GM18508 (cell line): ENCODE results near the gene DNMT1.
"Not testable (repeated sequence)": the region's sequence is repeated elsewhere in the genome, so short reads cannot be mapped to it uniquely, and the experiment has no call there.

ENCODE experiments used
- ATAC-seq: cut with Tn5 transposase; IDR thresholded peaks from one replicate; pipeline ENCODE4 v1.9.1; 2021; ENCODE audit warnings: moderate number of reproducible peaks; ENCODE audit not compliant: insufficient read depth, unreplicated experiment

DNMT1 gene

DNA sequence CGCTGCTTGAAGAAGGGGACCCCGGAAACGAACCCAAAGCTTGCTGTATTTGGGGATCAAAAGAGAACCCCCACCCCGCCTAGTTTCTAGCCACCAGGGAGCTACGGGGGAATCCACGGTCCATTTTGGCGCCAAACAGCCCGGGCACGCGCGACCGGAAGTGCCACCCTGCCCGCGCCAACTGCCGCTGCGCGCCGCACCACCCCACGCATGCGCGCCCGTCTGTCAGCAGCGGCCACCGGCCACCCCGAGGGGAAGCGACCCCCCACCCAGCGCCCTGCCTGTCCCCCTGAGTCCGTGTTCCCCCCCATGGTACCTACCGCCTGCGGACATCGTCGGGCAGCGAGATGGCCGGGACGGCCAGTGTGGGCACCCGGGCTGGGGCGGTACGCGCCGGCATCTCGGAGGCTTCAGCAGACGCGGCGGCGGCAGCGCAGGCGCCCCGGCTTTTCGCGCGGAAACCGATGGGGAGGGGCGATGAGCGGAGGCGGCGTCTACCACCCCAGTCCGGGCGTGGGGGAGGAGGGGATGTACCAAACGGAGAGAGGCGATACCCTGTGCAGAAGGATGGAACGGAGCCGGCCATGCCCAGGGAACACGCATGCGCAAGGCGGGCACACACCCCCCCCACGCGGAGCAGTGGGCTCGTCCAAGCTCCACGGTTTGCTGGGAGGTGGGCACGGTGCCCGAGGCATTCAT is at the start of gene DNMT1:
Gene DNMT1, minus strand, starts transcription at position 454 of the 699 bp plus-strand sequence. Its CDS starts 54 bp downstream, at position 400.
- ATAC-seq = peak; percentile 52

DNA sequence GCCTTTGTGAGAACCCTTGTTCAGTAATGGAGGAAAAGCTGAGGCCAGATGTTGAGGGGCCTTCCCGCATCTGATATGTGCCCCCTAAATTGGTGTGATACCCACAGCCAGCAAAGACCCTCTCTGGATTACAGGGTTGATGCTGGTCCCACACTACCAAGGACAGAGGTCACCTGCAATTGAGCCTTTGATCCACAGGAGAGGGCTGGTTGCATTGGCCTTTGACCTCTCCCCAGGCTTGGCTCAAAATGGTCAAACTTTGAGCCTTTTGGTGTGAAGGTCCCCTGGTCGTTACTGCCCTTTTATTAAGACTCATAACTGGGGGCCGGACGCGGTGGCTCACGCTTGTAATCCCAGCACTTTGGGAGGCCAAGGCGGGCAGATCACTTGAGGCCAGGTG is 48.9 kb upstream of the DNMT1 start:
- no peak for ATAC-seq

DNA sequence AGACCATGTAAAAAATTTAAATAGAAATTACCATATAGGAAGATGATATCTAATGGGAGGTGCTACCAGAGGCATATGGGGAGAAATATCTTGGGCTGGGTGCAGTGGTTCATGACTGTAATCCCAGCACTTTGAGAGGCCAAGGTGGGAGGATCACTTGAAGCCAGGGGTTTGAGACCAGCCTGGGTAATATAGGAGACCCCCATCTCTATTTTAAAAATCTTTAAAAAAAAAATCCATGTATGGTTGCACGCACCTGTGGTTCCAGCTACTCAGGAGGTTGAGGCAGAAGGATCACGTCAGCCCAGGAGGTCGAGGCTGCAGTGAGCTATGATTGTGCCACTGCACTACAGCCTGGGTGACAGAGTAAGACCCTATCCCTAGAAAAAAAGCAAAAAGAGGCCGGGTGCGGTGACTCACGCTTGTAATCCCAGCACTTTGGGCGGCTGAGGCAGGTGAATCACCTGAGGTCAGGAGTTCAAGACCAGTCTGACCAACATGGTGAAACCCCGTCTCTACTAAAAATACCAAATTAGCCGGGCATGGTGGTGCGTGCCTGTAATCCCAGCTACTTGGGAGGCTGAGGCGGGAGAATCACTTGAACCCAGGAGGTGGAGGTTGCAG is 47.2 kb upstream of the DNMT1 start:
- ATAC-seq = not testable (repeated sequence)

DNA sequence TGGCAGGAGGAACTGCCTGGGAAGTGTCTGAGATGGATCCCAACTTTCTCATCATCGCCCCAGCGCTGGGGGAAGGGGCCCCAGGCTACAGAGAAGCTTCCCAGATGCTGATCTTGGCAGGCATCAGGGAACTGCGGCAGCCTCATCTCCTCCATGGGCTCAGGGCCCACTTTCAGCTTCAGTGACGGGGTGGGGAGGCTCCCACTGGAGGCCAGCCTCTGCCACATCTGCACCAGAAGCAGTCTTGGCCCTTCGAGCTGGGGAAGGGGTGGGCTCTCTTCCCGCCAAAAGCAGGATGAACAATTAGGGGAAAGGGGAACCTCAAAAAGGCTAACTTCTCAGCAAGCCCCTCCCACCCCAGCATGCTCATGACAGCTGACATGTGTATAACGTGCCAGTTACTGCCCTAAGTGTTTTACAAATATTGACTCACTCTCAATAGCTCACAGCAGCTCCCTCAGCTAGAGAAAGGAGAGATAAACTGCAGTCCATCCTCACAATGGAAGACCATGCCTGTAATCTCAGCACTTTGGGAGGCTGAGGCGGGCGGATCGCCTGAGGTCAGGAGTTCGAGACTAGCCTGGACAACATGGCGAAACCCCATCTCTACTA is 43.5 kb upstream of the DNMT1 start:
- ATAC-seq = no peak

DNA sequence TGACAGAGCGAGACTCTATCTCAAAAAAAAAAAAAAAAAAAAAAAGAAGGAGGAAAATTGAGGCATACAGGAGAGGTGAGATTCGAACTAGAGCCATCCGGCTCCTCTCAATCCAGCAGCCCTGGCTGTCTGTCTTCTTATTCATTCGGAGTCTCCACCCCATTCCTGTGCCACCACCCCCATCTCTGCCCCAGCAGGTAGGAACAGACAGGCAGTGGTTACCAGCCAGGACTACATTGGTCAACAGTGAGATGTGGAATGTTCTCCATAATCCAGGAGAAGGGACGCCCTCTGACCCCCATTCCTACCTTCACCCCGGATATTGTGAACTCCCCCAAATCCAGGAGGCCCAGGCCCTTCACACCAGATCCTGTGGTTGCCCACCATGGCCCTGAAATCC is 42.9 kb upstream of the DNMT1 start:
- ATAC-seq = no peak

DNA sequence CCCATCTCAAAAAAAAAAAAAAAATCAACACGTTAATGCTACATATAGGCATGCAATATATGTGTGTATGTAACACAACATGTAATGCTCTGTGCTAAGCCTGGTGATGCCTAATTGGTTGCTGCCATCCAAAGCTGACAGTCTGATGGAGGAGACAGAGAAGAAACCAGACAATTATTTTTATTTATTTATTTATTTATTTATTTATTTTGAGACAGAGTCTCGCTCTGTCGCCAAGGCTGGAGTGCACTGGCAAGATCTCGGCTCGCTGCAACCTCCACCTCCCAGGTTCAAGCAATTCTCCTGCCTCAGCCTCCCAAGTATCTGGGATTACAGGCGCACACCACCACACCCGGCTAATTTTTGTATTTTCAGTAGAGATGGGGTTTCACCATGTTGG is 40.7 kb upstream of the DNMT1 start:
- ATAC-seq = not testable (repeated sequence)

DNA sequence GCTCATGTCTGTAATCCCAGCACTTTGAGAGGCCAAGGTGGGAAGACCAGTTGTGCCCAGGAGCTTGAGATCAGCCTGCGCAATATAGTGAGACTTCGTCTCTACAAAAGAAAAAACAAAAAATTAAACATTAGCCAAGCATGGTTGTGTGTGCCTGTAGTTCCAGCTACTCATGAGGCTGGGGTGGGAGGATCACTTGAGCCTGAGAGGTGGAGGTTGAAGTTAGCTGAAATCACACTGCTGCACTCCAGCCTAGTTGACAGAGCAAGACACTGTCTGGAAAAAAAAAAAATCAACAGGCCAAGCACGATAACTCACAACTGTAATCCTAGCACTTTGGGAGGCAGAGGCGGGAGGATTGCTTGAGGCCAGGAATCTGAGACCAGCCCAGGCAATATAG is 40.2 kb upstream of the DNMT1 start:
- no peak for ATAC-seq

DNA sequence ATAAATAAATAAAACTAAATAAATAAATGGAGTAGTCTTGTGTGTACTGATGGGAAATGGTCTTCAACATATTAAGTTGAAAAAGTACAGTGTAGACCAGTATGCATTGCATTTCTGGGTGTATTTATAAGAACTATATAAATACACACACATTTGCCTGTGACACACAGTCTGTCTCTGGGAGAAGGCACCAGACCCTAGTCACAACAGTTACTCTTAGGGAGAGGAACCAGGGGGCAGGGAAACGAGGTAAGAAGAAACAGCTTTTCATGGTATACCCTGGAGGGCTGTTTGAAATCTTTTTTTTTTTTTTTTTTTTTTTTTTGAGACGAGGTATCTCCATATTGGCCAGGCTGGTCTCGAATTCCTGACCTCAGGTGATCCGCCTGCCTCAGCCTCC is 39.2 kb upstream of the DNMT1 start:
- ATAC-seq = no peak

DNA sequence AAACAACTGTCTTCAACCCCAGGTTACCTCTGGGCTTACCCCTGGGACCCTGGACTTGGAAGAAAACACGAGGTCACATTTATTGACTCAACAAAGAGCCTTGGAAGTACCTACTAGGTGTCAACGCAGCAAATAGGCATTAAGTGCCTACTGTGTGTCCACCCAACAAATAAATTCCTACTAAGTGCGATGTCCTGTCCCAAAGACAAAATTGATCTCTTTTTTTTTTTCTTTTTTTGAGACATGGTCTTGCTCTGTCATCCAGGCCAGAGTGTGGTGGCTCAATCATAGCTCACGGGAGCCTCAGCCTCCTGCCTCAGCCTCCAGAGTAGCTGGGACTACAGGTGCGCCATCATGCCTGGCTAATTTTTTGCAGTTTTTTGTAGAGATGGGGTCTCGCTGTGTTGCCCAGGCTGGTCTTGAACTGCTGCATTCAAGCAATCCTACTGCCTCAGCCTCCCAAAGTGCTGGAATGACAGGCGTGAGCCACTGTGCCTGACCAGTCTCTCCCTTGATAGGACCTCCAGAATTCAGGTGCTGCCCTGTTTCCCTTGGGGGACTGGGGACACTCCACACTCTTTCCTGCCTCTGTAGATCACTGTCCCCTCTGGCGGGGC is 37.0 kb upstream of the DNMT1 start:
- ATAC-seq = no peak

DNA sequence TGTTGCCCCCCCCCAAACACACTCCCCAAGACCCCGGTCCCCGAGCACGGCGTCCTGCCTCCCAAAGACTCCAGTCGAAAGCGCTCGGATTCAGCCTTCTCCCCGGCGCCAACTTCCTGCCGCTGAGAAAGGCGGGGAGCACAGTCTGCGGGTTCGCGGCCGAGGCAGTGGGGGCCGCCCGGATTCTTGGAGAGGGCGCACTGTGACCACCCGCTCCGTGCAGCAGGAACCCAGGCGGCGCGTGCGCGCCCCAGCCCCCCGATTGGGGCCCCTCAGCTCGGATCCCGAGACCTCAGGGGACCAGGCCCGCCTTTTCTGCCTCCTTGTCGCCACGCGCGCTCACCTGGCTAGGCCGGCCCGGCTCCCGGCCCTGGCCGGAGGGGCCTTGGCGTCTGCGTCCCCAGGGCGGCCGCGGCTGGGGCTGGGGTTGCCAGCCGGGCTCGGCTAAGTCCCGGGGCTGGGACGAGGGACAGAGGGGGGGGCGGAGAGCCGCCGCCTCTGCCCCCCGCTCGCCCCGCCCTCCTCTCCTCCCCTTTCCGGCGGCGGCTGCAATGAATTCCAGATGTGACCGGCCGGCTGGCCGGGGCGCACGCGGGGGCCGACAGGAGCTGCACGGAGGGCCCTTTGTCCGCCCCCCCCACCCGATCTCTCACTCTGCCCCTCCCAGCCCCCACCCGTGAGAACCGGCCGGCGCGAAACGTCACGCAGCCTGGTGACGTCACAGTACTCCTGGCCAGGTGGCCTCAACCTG is 36.3 kb upstream of the DNMT1 start, which contains the start of gene S1PR2:
Gene S1PR2, minus strand, starts transcription at position 471 of the 751 bp plus-strand sequence. CDS start 6,426 bp downstream, outside the sequence.
- no peak for ATAC-seq

DNA sequence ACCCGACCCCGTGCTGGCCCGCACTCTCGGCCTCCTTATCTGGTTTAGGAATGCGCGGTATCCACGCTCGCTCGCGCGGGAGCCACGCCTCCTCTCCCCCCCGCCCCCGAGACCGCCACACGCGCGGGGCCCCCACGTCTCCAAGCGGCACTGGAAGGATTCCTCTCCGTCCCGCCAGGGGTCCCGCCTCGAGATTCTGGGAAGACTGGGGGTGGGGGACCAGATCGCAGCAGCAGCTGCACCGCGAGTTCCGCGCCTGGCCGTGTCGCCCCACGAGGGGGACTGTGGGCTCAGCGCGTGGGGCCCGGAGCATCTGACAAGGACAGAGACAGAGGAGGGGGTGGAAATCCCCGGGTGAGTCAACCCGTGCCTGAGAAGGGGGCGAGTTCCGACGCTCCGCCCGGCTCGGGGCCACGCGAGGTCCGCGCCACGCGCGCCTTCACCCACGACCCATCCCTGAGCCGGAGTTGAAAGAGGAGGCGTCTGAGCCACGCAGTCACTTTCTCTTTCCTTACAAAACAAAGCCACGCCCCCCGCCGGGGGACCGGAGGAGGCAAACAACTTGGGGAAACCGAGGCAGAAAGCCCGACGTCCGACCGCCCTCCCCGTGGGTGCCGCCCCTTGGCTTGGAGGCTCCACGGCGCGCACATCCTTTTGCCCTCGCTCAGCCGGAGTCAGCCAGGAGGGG is 35.6 kb upstream of the DNMT1 start:
- ATAC-seq = no peak

DNA sequence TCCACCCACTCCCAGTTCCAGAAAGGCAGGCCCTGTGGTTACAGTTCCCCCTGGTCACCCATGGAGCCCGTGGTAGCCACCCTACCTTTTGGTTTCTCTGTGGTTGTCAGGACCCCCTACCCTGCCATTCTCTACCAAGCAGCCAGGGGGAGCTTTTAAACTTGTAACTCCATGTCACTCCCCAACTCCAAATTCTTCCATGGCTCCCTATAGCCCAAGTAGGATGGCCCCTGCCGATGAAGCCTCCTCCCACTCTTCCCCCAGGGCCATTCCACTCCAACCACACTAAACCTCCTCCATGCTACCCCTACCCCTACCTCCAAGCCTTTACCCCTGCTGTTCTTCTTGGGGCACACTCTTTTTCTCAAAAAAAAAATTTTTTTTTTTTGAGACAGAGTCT is 34.2 kb upstream of the DNMT1 start:
- no peak for ATAC-seq

DNA sequence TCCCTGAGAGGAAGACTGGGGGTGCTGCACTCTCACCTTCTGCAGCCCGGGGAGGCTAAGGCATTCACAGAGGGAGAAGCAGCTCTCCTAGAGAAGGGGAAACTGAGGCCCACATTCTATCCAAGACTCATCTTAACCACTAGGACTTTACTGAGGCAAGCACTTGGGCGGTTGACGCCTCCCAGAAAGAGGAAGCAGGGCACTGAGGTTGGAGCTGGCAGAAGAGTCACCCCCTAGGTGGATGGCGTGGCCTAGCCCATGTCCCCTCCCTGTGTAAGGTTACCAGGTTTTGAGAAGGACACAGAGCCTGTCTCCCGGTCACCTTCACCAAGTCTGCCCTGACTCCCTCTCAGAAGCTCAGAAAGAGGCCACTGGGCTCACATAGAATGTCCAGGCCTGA is 33.6 kb upstream of the DNMT1 start:
- no peak for ATAC-seq

DNA sequence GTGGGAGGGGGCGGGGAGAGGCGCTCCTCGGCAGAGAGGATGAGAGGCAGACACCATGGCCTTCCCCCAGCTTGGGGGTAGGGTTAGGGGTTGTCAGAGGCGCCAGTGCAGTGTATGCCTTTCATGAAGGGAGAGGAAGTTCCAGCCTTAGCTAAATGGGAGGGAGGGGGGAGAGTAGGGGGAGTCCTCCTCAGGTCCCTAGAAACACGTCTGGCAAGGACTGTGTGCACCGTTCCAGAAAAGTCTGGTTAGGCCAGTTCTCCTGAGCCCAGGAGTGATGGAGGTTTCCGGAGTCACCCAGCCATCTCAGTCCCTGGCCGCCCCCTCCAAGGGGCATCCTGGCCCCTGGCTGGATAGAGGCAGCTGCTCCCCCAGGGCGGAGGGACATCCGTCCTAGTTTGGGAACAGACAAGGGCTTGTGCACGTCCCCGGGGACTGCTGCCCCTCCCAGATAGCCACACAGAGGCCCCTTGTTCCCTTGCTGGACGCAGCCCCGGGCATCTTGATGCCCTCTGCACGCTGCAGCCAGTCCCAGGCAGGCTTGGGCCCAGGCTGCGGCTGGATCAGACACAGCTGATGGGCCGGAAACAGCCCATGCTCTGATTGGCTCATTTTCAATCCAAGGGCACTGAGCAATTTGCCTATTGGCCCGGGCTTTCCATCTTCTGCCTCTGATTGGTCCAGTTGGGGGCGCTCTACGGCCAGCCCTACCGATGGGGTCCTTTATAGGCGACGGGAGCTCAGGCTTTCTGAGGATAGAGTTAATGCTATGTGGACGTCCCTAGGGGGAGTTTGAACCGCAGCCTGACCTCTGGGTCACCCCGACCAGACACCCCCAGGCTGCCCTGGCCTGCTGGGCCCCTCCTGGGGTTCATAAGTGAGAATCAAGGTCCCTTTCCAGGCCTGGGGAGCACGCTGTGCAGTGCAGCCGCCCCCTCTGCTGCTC is 32.5 kb upstream of the DNMT1 start:
- ATAC-seq = no peak

DNA sequence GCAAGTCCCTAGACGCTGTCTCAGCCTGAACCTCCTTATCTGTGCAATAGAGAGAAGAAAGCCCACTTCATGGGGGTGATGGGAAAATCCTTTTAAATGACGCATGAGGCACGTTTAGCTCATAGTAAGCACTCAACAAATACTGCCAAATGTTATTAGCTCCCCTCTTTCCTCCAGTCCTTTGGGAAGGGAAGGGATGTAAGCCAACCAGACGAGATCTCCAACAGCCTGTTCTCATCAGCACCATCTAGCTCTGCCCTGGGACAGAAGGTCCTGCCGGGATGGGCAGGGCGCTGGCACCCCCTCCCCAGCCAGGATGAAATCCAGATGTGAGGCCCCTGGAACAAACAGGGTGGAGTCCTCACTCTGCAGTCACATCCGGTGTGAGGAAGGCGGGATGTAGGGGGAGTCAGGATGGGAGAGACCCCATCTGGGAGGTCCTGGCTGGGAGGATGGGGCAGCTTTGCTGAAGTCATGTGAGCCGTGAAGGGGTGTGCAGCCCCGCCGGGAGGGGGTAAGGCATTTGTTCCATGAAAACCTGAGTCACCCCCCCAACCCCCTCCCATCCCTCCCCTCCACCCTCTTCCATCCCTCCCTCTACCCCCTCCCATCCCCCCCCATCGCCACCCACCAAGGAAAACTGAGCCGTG is 31.7 kb upstream of the DNMT1 start:
- ATAC-seq = no peak

DNA sequence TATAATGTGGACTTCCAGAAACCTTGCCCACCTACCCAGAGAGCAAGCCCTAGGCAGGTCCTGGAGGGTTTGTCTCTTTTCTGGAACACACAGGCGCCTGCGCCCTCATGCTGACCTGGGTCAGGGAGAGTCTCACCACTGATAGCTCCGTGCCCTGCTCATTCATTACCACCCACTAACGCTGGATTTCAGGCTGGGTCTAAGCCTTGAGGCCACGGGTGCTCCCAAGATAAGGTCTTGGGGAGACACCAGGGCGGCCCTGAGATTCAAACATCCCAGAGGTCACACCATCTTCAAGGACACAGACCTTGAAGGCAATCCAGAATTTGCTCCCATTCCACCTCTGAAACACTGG is 31.2 kb upstream of the DNMT1 start:
- no peak for ATAC-seq

DNA sequence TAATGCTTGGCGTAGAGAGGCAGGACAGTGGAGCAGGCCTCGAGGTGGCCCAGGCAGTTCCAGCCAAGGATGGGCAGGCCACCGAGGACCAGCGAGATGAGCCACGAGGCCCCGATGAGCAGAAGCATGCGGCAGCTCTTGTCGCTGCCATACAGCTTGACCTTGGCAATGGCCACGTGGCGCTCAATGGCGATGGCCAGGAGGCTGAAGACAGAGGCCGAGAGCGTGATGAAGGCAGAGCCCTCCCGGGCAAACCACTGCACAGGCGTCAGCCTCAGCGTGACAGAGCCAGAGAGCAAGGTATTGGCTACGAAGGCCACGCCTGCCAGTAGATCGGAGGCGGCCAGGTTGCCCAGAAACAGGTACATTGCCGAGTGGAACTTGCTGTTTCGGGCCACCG is 29.6 kb upstream of the DNMT1 start:
- ATAC-seq = no peak

DNA sequence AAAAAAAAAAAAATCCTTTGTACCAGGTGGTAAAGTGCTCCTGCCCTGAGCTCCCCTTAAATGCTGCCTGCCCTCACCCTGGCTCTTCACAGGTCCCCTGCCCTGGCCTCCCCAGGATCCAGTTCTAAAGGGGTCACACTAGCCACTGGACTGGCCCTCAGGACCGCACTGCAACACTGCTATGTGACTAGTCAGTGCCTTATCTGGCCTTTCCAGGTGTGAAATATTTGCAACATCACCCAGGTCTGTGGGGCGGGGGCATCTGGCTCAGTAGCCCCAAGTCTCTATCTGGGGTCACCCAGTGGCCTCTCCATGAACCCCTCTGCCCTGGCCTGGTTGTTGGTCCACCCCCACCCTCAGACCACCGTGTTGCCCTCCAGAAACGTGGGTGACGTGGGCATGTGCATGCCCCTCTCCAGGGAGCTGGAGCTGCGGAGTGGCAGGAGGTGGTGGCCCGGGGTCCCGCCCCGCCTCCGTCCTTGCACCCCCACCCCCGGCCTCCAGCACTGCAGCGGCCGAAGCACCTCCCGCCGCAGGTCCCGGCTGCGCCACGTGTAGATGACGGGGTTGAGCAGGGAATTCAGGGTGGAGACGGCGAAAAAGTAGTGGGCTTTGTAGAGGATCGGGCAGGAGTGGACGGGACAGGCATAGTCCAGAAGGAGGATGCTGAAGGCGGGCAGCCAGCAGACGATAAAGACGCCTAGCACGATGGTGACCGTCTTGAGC is 28.9 kb upstream of the DNMT1 start:
- ATAC-seq = no peak
